Measurements from ENCODE around the gene ARMC12.

DNA sequence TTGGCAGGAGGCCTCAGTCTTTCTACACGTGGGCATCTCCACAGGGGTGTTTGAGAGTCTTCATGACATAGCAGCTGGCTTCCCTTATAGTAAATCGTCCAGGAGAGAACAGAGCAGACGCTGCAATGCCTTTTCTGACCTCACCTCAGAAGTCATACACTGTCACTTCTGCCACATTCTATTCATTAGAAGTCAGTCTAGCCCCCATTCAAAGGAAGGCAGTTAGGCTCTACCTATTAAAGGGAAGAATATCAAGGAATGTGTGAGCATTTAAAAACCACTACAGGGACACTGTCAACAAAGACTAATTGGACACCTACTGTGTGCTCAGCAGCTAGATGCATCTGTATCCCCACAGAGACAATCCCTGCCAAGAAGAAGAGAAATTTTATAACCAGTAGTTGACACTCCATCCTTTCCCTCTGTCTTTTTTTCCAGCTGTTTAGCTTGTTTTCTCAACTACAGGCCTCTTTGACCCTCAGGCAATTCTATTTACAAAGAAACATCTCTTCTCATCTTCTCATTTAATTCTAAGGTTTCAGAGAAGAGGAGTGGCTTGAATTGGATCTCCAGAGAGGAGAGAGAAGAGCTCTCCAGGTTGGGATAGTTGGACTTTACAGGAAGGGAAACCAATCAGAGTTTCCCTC lies 18.6 kb downstream of the ARMC12 start:
- TF ChIP-seq POLR2A (IDR thresholded peaks at IDR 0.05) = no peak
- TF ChIP-seq, protein P1, sequence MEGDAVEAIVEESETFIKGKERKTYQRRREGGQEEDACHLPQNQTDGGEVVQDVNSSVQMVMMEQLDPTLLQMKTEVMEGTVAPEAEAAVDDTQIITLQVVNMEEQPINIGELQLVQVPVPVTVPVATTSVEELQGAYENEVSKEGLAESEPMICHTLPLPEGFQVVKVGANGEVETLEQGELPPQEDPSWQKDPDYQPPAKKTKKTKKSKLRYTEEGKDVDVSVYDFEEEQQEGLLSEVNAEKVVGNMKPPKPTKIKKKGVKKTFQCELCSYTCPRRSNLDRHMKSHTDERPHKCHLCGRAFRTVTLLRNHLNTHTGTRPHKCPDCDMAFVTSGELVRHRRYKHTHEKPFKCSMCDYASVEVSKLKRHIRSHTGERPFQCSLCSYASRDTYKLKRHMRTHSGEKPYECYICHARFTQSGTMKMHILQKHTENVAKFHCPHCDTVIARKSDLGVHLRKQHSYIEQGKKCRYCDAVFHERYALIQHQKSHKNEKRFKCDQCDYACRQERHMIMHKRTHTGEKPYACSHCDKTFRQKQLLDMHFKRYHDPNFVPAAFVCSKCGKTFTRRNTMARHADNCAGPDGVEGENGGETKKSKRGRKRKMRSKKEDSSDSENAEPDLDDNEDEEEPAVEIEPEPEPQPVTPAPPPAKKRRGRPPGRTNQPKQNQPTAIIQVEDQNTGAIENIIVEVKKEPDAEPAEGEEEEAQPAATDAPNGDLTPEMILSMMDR (IDR thresholded peaks at IDR 0.05) = no peak
